Activated CD8-positive, alpha-beta memory T cell treated with anti-CD3 and anti-CD28 coated beads for 4 hours (primary cell): ENCODE measurements around the gene OPRL1.

ENCODE experiments used
- DNase-seq, 2 donors: peaks; one replicate each; pipeline ENCODE4 v3.0.0-alpha.2; 2020; ENCODE audit warnings: low read depth in 2 of 2

OPRL1 gene

GRCh38 chr20:64102647-64103354, 22.9 kb downstream of the OPRL1 start:
- no peak for DNase-seq

DNA sequence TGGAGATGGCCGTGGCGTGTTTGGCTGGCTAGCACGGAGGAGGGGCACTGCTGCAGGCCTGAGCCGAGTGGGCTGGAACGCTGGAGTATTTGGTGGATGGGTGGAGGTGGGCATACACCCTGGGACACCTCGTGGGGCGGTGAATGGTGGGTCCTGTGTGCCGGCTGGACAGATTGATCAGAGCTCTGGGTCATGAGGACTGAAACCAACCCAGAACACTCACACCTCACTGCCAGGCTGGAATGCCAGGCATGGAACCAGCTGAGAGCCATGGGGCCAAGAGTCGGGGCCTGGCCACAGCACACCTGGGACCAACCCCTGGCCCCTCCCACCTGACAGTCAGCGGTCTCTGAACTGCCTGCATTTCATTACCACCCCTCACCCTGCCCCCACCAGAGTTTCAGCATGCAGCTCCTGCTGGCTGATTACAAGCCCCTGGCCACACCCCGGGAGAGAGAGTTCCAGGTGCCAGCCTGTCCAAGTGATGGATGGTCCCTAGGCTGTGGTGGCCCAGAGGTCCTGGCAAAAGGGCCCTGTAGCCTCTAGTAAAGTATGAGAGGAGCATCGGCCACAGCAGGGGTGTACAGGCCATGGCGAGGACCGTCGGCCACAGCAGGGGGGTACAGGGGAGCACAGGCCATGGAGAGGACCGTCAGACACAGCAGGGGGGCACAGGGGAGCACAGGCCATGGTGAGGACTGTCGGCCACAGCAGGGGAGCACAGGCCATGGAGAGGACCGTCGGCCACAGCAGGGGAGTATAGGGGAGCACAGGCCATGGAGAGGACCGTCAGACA, 24.2 kb downstream of the OPRL1 start:
- DNase-seq = no peak

DNA sequence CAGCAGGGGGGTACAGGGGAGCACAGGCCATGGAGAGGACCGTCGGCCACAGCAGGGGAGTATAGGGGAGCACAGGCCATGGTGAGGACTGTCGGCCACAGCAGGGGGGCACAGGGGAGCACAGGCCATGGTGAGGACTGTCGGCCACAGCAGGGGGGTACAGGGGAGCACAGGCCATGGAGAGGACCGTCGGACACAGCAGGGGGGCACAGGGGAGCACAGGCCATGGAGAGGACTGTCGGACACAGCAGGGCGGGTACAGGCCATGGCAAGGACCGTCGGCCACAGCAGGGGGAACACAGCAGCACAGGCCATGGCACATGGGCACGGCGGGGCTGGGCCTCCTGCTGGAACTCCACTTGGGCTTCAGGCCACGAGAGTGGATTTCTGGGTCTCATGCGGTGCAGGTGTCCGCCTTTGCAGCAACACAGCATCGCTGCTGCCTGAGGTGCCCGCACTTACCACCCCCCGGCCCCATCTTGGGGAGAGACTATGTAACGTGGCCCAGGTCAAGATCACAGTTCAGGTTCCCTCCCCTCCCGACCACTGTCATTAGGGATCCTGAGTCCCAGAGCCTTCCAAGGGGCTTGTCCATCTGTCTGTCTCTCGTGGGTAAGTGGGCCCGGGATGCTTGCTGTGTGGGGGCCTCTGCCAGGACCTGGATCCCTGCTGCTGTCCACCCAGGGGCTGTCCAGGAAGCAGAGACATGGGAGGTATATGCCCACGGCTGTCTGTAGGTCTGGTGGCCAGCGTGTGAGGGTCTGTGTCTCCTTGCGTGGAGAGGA, 25.0 kb downstream of the OPRL1 start:
- DNase-seq = no peak

- no peak for DNase-seq
These were observed 26.1 kb downstream of the OPRL1 start for GRCh38 chr20:64105846-64106434.

GRCh38 chr20:64106435-64106961, 26.6 kb downstream of the OPRL1 start:
- no peak for DNase-seq

DNA sequence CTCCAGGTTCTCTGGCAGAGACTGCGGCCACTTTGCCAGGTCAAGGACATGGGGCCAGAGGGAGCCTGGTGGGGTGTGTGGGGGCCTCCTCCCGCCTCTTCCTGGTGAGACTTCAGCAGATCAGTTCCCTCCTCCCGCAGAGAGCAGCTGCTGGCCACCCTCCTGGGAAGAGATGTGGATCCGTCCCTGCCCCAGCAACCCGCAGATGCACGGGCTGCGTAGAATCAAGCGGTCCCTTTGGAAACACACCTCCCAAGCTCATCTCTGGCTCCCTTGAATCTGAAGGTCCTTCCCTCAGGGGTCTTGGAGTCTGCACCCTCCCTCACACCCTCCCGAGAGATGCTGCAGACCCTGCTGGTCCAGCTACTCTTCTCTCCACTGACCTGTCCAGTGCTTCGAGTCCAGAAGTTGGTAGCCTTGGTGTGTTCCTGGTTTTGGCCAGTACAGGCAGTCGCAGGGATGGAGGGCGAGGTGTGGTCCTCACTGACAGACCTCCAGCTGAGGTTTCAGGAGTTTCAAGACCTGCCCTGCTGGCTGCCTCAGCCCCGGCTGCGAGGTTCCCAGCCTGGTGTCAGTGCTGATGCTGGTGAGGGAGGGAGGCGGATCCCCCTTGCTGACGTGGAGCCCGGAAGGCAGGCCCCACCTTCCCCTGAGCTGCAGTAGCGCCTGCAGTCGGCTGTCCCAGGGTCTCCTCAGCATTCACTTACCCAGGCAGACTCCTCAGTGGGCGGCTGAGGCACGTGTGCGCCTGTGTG, 27.3 kb downstream of the OPRL1 start, which contains the start of gene NPBWR2:
Gene NPBWR2 (minus strand): TSS at position 585 of the 755 bp plus-strand sequence. CDS start 734 bp downstream, outside the sequence.
- DNase-seq = no peak

GRCh38 chr20:64107736-64108457, 28.0 kb downstream of the OPRL1 start:
- DNase-seq = no peak

DNA sequence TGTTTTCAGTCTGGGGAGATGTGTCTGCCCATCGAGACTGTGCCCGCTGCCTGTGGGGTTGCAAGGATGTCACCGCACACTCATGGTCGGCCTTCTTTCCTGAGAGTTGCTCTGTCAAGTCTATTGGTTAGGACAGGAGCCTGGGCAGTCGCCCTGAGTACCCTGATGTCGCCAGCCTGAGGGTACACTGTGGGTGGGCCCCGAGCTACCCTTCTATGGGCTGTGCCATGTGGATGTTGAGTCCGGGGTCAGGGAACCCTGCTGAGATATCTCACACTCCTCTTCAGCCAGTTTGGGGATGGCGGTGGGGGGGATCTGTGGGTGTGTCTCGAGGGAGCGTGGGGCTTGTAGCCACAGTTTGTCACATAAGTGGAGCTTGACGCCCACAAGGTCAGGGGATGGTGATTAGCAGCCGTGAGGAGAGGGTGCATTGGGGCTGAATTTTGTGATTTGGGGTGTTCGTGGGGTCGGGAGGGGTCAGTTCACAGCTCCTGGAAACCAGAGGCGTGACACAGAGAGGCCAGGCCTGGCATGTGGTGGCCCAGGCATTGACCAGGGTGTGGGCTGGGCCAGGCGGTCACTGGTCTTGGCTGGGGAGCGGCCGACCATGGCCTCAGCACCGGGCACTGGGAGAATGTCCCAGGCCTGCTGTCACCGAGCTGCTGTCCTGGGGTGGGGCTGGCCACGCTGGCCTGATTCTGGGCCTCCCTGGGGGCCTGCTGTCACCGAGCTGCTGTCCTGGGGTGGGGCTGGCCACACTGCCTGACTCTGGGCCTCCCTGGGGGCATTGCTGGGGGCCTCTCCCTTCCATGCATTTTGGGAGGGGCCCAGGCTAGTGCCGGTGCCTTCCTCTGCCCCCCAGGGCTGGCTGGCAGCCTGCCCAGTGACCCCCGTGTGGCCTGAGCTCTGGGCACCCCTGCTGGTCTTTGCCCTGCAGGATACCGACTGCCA, 29.1 kb downstream of the OPRL1 start:
- DNase-seq = no peak

DNA sequence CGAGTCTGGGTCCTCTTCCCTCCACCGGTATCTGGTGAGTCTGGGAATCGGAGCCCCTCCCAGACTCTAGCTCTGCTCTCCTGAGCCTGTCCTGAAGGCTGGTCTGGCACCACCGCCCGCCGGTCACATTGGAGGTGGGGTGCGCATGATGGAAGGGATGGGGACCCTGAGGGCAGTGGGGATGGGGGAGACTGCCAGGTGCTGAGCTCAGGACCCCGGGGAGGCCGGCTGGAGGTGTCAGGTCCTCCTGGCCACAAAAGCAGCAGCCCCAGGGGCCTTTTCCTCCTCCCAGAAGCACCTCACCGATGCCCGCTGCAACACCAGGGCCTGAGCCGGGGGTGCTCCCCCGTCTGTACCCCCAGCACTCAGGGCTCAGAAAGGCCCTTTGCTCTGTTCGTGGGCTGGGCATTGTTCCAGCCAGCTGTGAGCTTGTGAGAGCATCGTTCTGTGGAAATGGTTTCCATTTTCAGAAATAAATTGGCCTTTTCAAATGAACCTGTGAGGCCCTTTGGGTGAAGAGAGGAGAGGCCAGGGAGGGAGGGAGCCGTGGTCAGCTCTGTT, 30.0 kb downstream of the OPRL1 start:
- no peak for DNase-seq

DNA sequence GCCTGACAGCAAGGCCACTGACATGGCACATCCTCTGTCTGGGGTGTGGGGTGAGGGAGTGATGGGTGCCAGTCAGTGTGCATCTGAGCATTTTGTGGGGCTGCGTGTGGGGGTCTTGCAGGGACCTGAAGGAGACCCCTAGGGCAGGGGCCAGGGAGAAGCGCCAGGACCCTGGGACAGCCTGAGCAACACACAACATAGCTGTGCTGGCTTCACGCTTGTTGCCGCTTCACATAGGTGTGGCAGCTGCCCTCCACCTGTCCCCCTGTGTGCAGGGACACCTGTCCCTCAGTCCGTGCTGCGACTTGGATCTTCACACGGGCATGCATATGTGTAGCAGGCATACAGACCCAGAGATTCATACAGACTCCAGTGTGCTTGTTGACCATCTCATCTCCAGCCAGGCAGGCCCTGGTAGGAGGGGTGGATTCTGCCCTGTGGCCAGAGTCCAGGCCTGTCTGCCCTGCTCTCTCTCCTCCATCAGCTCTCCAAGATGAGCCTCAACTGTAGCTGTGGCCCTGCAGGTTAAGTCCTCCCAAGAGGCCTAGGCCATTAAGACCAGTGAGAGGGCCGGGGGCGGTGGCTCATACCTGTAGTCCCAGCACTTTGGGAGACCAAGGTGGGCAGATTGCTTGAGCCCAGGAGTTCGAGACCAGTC, 30.7 kb downstream of the OPRL1 start:
- no peak for DNase-seq

- no peak for DNase-seq
These were observed 32.2 kb downstream of the OPRL1 start for GRCh38 chr20:64111841-64112641.

GRCh38 chr20:64112691-64113443, 33.0 kb downstream of the OPRL1 start:
- no peak for DNase-seq

DNA sequence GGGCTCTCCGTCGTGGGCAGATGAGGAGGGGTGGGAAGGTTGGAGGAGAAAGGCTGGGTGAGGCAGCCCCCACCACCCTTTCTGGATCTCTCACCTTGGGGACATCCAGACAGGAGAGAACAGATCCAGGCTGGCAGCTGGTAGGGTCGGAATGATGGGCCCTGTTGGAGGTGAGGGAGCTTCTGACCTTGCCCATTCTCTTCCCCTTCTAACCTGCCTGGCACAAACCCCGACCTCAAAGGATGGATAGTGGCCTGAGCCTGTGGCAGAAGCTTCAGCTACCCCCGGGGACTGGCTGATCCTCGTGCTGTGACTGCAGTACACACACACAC, 33.5 kb downstream of the OPRL1 start:
- DNase-seq = no peak

- no peak for DNase-seq
These were observed 34.0 kb downstream of the OPRL1 start for GRCh38 chr20:64113796-64114355.

DNA sequence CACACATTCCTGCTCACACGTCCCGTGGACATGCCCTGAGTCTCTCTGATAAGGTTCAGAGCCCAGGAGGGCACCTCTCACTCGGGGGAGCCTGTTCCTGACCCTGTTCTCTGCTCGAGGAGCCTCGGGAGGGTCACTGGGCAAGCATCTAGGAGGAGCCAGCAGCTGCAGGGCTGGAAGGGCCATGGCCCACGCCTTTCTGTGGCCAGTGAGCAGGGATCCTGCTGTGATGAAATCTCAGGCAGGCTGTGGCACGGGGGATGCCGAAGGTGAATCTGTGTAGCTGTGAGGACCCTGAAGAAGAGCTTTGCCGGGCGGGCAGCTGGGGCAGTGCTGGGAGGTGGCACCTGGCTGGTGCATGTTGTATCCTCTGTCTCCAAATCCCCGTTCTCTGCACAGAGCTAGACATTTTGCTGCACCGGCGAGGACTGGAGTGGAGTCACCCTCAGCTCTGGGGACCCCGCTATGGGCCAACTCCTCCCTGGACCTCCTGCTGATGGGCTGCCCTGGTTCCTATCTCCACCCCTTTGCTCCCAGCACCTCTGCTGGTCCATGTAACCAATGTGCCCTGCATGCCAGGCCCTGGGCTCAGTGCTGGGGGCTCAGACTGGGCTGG, 34.6 kb downstream of the OPRL1 start:
- no peak for DNase-seq
